ENCODE measurements around the gene KRTAP10-2.

DNA sequence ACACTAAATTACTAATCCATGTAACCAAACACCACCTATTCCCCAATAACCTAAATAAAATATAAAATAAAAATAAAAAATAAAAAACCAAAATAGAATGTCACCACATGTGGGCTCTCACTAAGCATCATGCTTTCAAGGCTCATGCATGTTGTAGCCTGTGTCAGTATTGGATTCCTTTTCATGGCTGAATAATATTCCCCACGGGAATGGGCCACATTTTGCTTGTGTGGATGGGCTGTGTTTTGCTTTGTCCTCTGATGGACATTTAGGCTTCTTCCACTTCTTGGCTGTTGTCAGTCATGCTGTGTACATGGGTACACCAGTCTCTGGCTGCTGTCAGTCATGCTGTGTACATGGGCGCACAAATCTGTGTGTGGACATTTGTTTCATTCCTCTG lies 37.8 kb upstream of the KRTAP10-2 start:
- no peak for TF ChIP-seq ZNF184 (CRISPR knock-in tag; IDR thresholded peaks at IDR 0.05)
- TF ChIP-seq ZNF212 (CRISPR knock-in tag; IDR thresholded peaks at IDR 0.05): no peak
- no peak for TF ChIP-seq TBP (optimal IDR thresholded peaks at IDR 0.05; ENCODE audit: low read depth, low read length)
- TF ChIP-seq, protein P1, sequence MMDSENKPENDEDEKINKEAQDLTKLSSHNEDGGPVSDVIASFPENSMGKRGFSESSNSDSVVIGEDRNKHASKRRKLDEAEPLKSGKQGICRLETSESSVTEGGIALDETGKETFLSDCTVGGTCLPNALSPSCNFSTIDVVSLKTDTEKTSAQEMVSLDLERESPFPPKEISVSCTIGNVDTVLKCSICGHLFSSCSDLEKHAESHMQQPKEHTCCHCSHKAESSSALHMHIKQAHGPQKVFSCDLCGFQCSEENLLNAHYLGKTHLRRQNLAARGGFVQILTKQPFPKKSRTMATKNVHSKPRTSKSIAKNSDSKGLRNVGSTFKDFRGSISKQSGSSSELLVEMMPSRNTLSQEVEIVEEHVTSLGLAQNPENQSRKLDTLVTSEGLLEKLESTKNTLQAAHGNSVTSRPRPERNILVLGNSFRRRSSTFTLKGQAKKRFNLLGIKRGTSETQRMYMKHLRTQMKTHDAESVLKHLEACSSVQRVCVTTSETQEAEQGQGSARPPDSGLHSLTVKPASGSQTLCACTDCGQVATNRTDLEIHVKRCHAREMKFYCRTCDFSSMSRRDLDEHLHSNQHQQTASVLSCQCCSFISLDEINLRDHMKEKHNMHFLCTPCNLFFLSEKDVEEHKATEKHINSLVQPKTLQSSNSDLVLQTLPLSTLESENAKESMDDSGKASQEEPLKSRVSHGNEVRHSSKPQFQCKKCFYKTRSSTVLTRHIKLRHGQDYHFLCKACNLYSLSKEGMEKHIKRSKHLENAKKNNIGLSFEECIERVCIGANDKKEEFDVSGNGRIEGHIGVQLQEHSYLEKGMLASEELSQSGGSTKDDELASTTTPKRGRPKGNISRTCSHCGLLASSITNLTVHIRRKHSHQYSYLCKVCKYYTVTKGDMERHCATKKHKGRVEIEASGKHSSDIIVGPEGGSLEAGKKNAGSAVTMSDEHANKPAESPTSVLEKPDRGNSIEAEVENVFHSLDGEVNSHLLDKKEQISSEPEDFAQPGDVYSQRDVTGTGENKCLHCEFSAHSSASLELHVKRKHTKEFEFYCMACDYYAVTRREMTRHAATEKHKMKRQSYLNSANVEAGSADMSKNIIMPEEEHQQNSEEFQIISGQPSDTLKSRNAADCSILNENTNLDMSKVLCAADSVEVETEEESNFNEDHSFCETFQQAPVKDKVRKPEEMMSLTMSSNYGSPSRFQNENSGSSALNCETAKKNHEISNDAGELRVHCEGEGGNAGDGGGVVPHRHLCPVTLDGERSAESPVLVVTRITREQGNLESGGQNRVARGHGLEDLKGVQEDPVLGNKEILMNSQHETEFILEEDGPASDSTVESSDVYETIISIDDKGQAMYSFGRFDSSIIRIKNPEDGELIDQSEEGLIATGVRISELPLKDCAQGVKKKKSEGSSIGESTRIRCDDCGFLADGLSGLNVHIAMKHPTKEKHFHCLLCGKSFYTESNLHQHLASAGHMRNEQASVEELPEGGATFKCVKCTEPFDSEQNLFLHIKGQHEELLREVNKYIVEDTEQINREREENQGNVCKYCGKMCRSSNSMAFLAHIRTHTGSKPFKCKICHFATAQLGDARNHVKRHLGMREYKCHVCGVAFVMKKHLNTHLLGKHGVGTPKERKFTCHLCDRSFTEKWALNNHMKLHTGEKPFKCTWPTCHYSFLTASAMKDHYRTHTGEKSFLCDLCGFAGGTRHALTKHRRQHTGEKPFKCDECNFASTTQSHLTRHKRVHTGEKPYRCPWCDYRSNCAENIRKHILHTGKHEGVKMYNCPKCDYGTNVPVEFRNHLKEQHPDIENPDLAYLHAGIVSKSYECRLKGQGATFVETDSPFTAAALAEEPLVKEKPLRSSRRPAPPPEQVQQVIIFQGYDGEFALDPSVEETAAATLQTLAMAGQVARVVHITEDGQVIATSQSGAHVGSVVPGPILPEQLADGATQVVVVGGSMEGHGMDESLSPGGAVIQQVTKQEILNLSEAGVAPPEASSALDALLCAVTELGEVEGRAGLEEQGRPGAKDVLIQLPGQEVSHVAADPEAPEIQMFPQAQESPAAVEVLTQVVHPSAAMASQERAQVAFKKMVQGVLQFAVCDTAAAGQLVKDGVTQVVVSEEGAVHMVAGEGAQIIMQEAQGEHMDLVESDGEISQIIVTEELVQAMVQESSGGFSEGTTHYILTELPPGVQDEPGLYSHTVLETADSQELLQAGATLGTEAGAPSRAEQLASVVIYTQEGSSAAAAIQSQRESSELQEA (IDR thresholded peaks at IDR 0.05; ENCODE audit: low read depth): no peak
- no peak for TF ChIP-seq SOX6 (IDR thresholded peaks at IDR 0.05)
- TF ChIP-seq ZBTB8A (IDR thresholded peaks at IDR 0.05; ENCODE audit: partially characterized antibody): no peak
- no peak for TF ChIP-seq HMG20A (CRISPR knock-in tag; conservative IDR thresholded peaks at IDR 0.05)
- no peak for TF ChIP-seq SP1 (CRISPR knock-in tag; IDR thresholded peaks at IDR 0.05)
- TF ChIP-seq BCOR (IDR thresholded peaks at IDR 0.05): no peak
- no peak for TF ChIP-seq ZNF707 (CRISPR knock-in tag; conservative IDR thresholded peaks at IDR 0.05)
- TF ChIP-seq, protein P2, sequence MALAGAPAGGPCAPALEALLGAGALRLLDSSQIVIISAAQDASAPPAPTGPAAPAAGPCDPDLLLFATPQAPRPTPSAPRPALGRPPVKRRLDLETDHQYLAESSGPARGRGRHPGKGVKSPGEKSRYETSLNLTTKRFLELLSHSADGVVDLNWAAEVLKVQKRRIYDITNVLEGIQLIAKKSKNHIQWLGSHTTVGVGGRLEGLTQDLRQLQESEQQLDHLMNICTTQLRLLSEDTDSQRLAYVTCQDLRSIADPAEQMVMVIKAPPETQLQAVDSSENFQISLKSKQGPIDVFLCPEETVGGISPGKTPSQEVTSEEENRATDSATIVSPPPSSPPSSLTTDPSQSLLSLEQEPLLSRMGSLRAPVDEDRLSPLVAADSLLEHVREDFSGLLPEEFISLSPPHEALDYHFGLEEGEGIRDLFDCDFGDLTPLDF (CRISPR knock-in tag; IDR thresholded peaks at IDR 0.05): no peak

Measured in K562 (cell line).